GM12892 (cell line): ENCODE results near the gene NUP98.
A peak's percentile ranks its signal among the peaks of the same experiment; 100 is the strongest.
"Not testable (repeated sequence)": the region's sequence is repeated elsewhere in the genome, so short reads cannot be mapped to it uniquely, and the experiment has no call there.

Experiments used
- DNase-seq: peaks from one replicate; pipeline ENCODE4 v3.0.0; 2011; ENCODE audit not compliant: insufficient read length
- FAIRE-seq: peaks from 2 replicates; lab custom pipeline; 2011; peaks lifted over from hg19 to GRCh38; lab: Jason Lieb, UNC
- POLR2A ChIP-seq: IDR thresholded peaks from 2 replicates; pipeline ENCODE4 v1.6.1; 2011; ENCODE audit warnings: low read depth, low read length, control low read depth
- POLR2AphosphoS5 ChIP-seq: IDR thresholded peaks from 2 replicates; pipeline ENCODE4 v1.6.1; 2011; ENCODE audit warnings: low read depth, low read length, control low read depth
- TAF1 ChIP-seq: IDR thresholded peaks from 2 replicates; pipeline ENCODE4 v1.6.1; 2011; ENCODE audit warnings: low read depth, mild to moderate bottlenecking, control low read depth, low read length, borderline replicate concordance

Gene NUP98

DNA sequence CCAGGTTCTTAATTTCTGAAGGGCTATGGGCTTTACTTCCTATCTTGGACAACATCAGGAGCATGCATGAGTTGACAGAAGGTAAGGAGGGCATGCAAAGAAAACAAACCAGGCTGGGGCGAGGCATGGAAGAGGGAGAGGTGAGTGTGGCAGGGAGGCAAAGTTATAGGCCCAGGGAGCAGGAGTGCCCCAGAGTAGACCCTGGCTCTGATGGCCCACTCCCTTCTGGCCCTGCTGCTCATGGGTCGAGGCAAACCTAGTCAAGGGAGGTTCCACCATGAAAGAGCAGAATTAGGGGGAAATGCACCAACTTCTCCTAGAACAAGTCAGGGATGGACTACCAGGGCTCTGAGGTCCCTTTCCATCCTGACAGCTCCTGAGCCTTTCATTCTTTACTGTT is 136.4 kb downstream of the NUP98 start:
- FAIRE-seq (no peak), DNase-seq (no peak)
- TF ChIP-seq POLR2A (no peak), TAF1 (no peak)

DNA sequence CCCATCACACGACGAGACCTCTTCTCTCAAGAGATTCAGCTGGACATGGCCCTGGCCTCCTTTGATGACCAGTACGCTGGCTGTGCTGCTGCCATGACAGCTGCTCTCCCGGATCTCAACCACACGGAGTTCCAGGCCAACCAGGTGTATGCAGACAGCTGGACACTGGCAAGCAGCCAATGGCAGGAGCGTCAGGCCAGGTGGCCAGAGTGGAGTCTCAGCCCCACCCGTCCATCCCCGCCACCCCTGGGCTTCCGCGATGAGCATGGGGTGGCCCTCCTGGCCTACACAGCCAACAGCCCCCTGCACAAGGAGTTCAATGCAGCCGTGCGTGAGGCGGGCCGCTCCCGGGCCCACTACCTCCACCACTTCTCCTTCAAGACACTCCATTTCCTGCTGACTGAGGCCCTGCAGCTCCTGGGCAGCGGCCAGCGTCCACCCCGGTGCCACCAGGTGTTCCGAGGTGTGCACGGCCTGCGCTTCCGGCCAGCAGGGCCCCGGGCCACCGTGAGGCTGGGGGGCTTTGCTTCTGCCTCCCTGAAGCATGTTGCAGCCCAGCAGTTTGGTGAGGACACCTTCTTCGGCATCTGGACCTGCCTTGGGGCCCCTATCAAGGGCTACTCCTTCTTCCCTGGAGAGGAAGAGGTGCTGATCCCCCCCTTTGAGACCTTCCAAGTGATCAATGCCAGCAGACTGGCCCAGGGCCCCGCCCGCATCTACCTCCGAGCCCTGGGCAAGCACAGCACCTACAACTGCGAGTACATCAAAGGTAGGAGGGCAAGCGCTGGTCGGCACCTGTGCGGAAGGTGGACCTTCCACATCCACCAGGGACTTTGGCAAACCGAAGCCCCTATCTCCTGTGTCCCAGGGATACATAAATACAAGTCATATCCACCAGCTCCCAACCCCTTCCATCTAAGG is 137.5 kb downstream of the NUP98 start:
- DNase-seq = no peak

DNA sequence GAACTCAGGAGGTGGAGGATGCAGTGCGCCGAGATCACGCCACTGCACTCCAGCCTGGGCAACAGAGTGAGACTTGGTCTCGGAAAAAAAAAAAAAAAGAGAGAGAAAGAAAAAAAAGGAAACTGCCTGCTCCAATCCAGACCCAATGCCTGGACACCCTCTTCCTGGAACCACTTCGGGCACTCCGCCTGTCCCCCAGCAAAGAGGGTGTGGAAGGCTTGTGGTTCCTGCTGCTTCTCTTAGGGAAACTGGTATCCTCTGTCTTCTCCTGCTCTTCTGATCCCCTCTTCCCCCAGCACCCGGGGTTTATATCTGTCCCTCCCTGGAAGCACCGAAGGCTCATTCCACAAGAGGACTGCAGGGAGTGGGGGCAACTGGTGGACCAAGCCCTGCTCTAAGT is 139.1 kb downstream of the NUP98 start:
- TF ChIP-seq POLR2A = no peak
- TF ChIP-seq POLR2AphosphoS5 = no peak
- TF ChIP-seq TAF1 = no peak
- FAIRE-seq (no peak), DNase-seq (no peak)

More for the DNA sequence above, 137.5 kb downstream of the NUP98 start:
- TF ChIP-seq POLR2A (no peak), POLR2AphosphoS5 (no peak), TAF1 (no peak)
- no peak for FAIRE-seq

DNA sequence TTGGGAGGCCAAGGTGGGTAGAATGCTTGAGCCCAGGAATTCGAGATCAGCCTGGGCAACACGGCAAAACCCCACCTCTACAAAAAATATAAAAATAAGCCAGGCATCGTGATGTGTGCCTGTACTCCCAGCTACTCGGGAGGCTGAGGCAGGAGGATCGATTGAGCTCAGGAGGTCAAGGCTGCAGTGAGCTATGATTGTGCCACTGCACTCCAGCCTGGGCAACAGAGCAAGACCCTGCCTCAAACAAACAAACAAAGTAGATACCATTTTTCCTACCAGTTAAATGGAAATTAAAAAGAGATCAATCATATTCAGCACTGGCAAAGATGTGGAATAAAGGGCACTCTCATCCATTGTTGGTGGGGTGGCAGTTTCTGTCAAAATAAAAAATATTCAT is 140.0 kb downstream of the NUP98 start:
- not testable (repeated sequence) for FAIRE-seq, DNase-seq

DNA sequence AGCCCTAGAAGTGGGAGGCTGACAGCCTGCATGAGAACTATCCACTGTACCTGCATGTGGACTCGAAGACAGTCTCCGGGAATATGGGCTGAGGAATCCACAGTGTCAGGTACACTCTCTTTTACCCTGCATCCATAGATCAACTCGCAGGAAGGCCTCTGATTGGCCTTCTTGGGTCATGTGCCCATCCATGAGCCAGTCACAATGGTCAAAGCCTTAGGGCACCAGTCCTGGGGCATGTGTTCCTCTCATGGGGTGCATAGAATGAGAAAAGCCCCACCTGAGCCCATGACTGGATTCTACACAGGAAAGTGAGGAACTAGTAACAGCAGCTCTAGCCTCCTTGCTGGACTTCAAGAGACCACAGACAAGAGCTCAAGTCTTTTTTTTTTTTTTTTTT is 141.8 kb downstream of the NUP98 start:
- DNase-seq (no peak), FAIRE-seq (no peak)
- TF ChIP-seq TAF1 (no peak), POLR2A (no peak), POLR2AphosphoS5 (no peak)

DNA sequence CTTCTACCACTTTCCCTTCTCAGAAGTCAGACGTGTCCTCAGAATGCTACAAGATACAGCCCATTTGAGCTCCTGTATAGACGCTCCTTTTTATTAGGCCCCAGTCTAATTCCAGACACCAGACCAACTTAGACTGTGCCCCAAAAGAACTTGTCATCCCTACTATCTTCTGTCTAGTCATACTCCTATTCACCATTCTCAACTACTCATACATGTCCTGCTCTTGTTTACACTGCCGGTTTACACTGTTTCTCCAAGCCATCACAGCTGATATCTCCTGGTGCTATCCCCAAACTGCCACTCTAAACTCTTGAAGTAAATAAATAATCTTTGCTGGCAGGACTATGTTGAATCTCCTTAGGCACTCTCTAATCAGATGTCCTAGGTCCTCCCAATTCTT is 144.8 kb downstream of the NUP98 start:
- not testable (repeated sequence) for DNase-seq, FAIRE-seq

DNA sequence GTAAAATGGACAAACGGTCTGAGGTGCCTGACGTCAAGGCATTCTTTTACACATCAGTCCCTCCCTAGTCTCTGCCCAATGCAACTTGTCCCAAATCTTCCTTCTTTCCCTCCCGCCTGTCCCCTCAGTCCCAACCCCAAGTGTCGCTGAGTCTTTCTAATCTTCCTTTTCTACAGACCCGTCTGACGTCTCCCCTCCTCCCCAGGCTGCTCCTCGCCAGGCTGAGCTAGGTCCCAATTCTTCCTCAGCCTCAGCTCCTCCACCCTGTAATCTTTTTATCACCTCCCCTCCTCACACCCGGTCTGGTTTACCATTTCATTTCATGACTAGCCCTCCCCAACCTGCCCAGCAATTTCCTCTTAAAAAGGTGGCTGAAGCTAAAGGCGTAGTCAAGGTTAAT is 148.0 kb downstream of the NUP98 start:
- not testable (repeated sequence) for DNase-seq, FAIRE-seq

DNA sequence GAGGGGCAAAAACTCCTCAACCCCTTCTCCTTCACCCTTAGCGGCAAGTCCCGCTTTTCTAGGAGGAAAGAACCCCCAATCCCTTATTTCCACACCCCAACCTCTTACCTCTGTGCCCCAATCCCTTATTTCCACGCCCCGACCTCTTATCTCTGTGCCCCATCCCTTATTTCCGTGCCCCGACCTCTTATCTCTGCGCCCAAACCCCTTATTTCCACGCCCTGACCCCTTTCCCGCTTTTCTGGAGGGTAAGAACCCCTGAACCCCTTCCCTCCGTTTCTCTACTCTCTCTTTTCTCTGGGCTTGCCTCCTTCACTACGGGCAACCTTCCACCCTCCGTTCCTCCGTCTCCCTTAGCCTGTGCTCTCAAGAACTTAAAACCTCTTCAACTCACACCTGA is 148.5 kb downstream of the NUP98 start:
- FAIRE-seq = not testable (repeated sequence)

DNA sequence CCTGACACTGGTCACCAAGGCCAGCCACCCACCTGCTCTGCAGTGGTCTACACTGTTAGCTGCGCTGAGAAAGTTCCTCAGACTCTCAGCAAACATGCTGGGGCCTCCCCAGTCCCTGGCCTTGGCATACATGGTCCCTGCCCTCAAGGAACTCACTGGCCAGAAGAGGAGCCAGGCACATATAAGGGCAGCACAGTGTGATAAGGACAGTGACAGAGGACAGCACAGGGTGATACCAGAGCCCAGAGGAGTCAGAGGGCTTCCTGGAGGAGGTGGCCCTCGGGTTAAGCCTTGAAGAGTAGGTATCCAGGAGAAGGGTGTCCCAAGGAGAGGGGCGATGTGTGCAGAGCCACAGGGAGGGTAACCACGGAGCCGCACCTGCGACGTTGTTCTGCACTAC is 151.8 kb downstream of the NUP98 start:
- no peak for TF ChIP-seq TAF1
- no peak for TF ChIP-seq POLR2AphosphoS5
- no peak for TF ChIP-seq POLR2A
- FAIRE-seq (no peak), DNase-seq (no peak)

More for the DNA sequence above, 148.5 kb downstream of the NUP98 start:
- DNase-seq = not testable (repeated sequence)

DNA sequence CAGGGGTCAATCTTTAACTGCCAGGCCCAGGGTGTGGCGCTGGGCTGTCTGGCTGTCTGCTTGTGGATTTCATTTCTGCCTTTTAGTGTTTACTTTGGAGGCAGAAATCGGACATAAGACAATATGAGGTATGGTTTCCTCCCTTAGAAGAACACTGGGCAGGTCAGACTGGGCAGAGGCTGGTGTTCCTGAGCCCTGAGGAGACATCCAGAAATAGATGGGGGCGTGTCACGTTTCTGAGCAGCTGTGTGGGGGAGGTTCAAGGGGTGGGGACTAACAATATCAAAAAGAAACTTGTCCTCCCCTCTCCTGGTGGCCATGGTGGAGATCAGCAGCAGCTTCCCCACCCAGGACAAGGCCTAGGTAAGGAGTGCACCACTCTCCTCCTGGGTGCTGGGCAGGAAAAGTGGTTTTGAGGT is 152.5 kb downstream of the NUP98 start, which contains the start of gene ART1:
Gene ART1 (plus strand): TSS at position 312 of the 419 bp plus-strand sequence. CDS start 14,086 bp downstream, outside the sequence.
- no peak for DNase-seq
- TF ChIP-seq TAF1 (no peak), POLR2A (no peak), POLR2AphosphoS5 (no peak)
- no peak for FAIRE-seq

DNA sequence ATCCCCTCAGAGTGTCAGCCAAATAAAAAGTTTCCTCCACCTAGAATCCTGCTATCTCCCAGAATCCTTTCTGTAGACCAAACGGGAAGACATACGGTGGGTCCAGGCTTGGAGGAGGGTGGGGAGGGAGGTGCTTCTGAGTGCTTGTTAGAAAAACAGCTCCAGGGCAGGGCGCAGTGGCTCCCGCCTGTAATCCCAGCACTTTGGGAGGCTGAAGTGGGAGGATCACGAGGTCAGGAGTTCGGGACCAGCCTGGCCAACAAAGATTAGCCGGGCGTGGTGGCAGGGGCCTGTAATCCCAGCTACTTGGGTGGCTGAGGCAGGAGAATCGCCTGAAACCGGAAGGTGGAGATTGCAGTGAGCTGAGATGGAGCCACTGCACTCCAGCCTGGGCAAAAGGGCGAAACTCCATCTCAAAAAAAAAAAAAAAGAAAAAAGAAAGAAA is 154.2 kb downstream of the NUP98 start:
- not testable (repeated sequence) for FAIRE-seq, DNase-seq

DNA sequence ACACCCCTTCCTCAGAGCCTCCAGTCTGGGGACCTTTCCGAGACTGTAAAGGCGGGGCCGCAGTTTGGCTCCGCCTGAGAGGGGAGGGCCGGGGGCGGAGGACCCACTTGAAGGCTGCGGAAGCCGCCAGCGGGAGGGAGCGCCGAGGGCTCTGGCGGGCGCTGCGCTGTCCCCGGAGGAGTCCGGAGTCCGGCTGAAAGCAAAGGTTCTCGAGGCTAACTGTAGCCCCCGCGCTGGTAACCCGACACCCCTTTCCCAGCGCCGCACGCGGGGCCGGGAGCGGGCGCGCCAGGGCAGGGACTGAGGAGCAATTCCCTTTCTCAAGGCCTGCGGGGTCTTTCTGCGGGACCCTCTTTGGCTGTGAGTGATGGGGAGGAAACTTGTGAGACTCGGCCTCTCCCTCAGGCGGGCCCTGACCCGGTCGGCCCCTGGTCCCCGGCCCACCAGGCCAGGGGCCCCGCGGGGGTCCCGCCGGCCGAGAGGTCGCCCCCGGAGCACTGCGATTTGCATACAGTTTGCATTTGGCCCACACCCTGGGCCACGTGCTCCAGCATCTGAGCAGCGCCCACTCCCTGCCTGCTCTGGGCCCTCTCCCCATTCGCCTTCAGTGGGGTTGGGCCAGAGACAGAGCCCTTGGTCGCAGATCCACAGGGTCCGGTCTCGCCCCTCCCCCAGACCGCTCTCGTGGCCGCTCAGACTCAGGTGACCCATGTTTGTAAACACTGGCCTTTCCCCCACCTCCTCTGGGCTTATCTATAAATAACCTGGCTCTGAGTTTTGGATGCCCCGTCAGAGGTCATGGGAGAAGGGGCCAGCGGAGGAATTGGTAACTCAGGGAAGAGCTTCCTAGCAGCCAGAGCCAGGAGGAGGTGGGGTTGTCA is 155.0 kb downstream of the NUP98 start:
- DNase-seq (peak; percentile 44), FAIRE-seq (no peak)
- TF ChIP-seq POLR2AphosphoS5 (no peak), TAF1 (no peak), POLR2A (no peak)

DNA sequence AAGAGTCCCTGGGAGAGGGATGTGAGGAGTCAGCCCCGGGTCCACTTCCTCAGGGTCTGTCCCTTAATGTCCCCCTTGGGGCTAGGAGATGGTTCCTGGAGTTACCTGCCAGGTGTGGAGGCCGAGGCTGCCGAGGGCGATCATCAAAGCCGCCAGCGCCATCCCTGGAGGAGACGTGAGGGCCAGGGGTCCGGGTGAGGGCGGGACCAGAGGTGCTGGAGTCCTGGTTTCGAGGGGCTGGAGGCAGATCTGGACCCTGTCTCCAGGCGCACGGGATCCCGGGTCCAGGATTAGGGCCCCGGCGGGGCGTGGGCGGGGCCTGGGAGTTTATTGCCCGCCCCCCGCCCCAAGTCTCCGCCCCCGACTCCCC is 155.7 kb downstream of the NUP98 start, which contains the start of gene ART5:
Gene ART5 (minus strand): TSS at position 292 of the 370 bp plus-strand sequence. CDS start 130 bp downstream, at position 162.
- TF ChIP-seq TAF1 = no peak
- FAIRE-seq = no peak
- no peak for DNase-seq
